ENCODE data around the gene GRIN2A. TPM values are rescaled to one million over a fixed set of nuclear protein-coding genes. Genes with fewer than 3 reads are reported as not detected.

Gene GRIN2A
- total RNA-seq, 4 donors from 2014 or later = 0.25 to 26.1 (median 13.5) TPM

DNA sequence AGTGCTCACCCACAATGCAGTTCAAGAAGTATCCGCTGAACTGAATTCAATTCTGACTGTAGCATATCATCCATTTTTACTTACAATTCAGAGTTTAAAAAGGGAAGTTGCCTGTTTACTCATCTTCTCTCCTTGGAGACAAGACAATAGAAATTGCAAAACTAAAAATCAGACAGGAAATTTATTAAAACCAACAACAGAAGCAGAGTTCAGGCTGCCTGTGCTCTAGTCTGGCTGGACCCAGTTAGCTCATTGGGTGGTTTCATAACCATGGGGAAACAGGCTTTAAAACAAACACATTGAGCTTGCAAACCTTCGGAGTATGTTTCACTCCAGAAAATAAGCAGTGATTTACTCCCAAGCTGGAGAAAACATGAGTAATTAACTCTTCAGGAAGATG lies 321.4 kb downstream of the GRIN2A start:
- H3K27me3 ChIP-seq = no peaks in the 10 kb centered on the region
- no peak overlapping the region for H3K27ac ChIP-seq
- WGBS, 2 donors (ENCODE audit: low coverage in 1 of 2) = 70 to 77% methylated on average over 2 of the region's 2 CpGs
- no peak for TF ChIP-seq POLR2A (IDR thresholded peaks at IDR 0.05)
- TF ChIP-seq, protein P1, sequence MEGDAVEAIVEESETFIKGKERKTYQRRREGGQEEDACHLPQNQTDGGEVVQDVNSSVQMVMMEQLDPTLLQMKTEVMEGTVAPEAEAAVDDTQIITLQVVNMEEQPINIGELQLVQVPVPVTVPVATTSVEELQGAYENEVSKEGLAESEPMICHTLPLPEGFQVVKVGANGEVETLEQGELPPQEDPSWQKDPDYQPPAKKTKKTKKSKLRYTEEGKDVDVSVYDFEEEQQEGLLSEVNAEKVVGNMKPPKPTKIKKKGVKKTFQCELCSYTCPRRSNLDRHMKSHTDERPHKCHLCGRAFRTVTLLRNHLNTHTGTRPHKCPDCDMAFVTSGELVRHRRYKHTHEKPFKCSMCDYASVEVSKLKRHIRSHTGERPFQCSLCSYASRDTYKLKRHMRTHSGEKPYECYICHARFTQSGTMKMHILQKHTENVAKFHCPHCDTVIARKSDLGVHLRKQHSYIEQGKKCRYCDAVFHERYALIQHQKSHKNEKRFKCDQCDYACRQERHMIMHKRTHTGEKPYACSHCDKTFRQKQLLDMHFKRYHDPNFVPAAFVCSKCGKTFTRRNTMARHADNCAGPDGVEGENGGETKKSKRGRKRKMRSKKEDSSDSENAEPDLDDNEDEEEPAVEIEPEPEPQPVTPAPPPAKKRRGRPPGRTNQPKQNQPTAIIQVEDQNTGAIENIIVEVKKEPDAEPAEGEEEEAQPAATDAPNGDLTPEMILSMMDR (IDR thresholded peaks at IDR 0.05) = no peak
- TF ChIP-seq EP300 (IDR thresholded peaks at IDR 0.05) = no peak
- no peak for TF ChIP-seq POLR2AphosphoS5 (IDR thresholded peaks at IDR 0.05)
- H3K9me3 ChIP-seq = no peaks in the 10 kb centered on the region
- peaks cover 0 to 4% (median 0%) of the 10 kb centered on the region in 3 donors for H3K4me1 ChIP-seq
- no peaks in the 10 kb centered on the region for H3K36me3 ChIP-seq
- no peak for ATAC-seq
- H3K4me3 ChIP-seq = no peak overlapping the region

DNA sequence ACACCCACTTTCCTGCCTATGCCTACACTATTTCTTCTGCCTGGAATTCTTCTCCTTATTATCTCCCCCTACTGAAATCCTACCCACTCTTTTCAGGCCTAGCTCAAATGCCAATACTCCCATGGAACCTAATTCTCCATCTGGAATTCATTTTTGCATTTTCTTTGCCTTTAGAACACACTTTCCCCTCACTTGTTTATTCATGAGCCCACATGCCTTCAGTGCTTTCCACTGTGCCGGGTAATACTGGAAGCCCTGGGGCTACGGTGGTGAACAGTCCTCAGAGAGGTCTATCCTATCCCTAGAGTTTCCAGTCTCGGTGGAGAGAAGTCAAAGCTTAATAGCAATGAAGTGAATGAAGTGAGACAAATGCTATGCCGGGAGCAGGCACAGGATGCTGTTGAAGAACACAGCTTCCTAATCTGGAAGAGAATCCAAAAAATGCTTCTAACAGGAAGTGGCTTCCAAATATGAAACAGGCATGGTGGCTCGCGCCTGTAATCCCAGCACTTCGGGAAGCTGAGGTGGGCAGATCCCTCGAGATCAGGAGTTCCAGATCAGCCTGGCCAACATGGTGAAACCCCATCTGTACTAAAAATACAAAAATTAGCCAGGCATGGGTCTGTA lies 322.4 kb downstream of the GRIN2A start:
- TF ChIP-seq POLR2A (IDR thresholded peaks at IDR 0.05) (no peak), POLR2AphosphoS5 (IDR thresholded peaks at IDR 0.05) (no peak), EP300 (IDR thresholded peaks at IDR 0.05) (no peak)
- TF ChIP-seq, protein P1 (IDR thresholded peaks at IDR 0.05) = no peak
- H3K4me3 ChIP-seq = no peak overlapping the region
- no peak overlapping the region for H3K27ac ChIP-seq
- H3K27me3 ChIP-seq = no peaks in the 10 kb centered on the region
- no peaks in the 10 kb centered on the region for H3K9me3 ChIP-seq
- ATAC-seq = no peak
- WGBS, 2 donors (ENCODE audit: low coverage in 1 of 2) = 29 to 66% methylated on average over 2 to 4 of the region's 8 CpGs
- H3K36me3 ChIP-seq = no peaks in the 10 kb centered on the region
- no peaks in the 10 kb centered on the region for H3K4me1 ChIP-seq

- TF ChIP-seq EP300 (IDR thresholded peaks at IDR 0.05) = no peak
- TF ChIP-seq POLR2AphosphoS5 (IDR thresholded peaks at IDR 0.05) = peak; percentile 32
- Histone ChIP-seq H3K4me1 (no peaks in the 10 kb centered on the region), H3K9me3 (no peaks in the 10 kb centered on the region), H3K27me3 (no peaks in the 10 kb centered on the region), H3K36me3 (no peaks in the 10 kb centered on the region), H3K27ac (no peak overlapping the region), H3K4me3 (no peak overlapping the region)
- 24 to 25% methylated on average over 2 of the region's 2 CpGs for WGBS, 2 donors (ENCODE audit: low coverage in 1 of 2)
- no peak for ATAC-seq
Observed at GRCh38 chr16:9854675-9855074, 327.6 kb downstream of the GRIN2A start.

DNA sequence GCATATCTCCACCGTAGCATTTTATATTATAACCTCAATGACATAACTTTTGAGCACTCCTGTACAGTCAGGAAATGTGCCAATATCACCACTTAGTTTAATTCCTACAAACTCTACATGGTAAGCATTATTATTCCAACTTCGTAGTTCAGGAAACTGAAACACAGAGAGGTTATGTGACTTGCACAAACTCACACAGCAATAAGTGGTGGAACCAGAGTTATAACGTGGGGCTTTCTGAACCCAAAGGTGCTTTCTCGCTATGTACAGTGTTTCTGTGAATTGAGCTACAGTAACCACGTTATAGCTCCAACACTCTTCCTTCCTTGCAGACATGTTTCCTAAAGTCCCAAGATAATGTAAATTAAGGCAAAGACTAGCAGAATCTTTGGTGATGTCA lies 330.2 kb downstream of the GRIN2A start:
- no peak overlapping the region for H3K4me3 ChIP-seq
- H3K9me3 ChIP-seq = no peaks in the 10 kb centered on the region
- no peak for ATAC-seq
- H3K4me1 ChIP-seq = no peaks in the 10 kb centered on the region
- 64 to 88% methylated on average over 3 to 5 of the region's 5 CpGs for WGBS, 2 donors (ENCODE audit: low coverage in 1 of 2)
- no peaks in the 10 kb centered on the region for H3K27me3 ChIP-seq
- TF ChIP-seq POLR2A (IDR thresholded peaks at IDR 0.05) (no peak), POLR2AphosphoS5 (IDR thresholded peaks at IDR 0.05) (no peak), EP300 (IDR thresholded peaks at IDR 0.05) (no peak)
- TF ChIP-seq, protein P1 (IDR thresholded peaks at IDR 0.05) = no peak
- H3K36me3 ChIP-seq = no peaks in the 10 kb centered on the region
- H3K27ac ChIP-seq = no peak overlapping the region

GRCh38 chr16:9850817-9851216 lies 331.4 kb downstream of the GRIN2A start:
- no peaks in the 10 kb centered on the region for H3K4me1 ChIP-seq
- no peak for ATAC-seq
- no peaks in the 10 kb centered on the region for H3K36me3 ChIP-seq
- no peaks in the 10 kb centered on the region for H3K27me3 ChIP-seq
- no peak for TF ChIP-seq POLR2AphosphoS5 (IDR thresholded peaks at IDR 0.05)
- no peak for TF ChIP-seq EP300 (IDR thresholded peaks at IDR 0.05)
- TF ChIP-seq POLR2A (IDR thresholded peaks at IDR 0.05) = no peak
- TF ChIP-seq, protein P1 (IDR thresholded peaks at IDR 0.05) = no peak
- 38 to 56% methylated on average over 1 to 7 of the region's 9 CpGs for WGBS, 2 donors (ENCODE audit: low coverage in 1 of 2)
- H3K4me3 ChIP-seq = no peak overlapping the region
- no peaks in the 10 kb centered on the region for H3K9me3 ChIP-seq
- no peak overlapping the region for H3K27ac ChIP-seq

Data from gastroesophageal sphincter (tissue), 4 donors.